Esophagus muscularis mucosa (tissue), 4 donors: ENCODE measurements around the gene HELZ.

Experiments
- CTCF ChIP-seq, 3 experiments: fragments of 200-600 bp in 2 of 3; fragments of 450-650 bp in 1 of 3; sonication (generic) in 2 of 3; IDR thresholded peaks; one replicate each; pipeline ENCODE4 v1.5.1; 2017 to 2019; ENCODE audit warnings: antibody characterized with exemption in 3 of 3, mild to moderate bottlenecking in 2 of 3, moderate library complexity in 1 of 3
- EP300 ChIP-seq: sonication (generic); formaldehyde crosslinking; IDR thresholded peaks from one replicate; pipeline ENCODE4 v1.6.1; 2017; ENCODE audit warnings: antibody characterized with exemption
- POLR2A ChIP-seq: fragments of 450-650 bp; IDR thresholded peaks from one replicate; pipeline ENCODE4 v1.6.1; 2017; ENCODE audit warnings: antibody characterized with exemption, moderate library complexity, mild to moderate bottlenecking, low read depth
- POLR2AphosphoS5 ChIP-seq, 2 donors: sonication (generic); formaldehyde crosslinking; IDR thresholded peaks; one replicate each; pipeline ENCODE4 v1.6.1; 2017; ENCODE audit warnings: antibody characterized with exemption in 2 of 2

DNA sequence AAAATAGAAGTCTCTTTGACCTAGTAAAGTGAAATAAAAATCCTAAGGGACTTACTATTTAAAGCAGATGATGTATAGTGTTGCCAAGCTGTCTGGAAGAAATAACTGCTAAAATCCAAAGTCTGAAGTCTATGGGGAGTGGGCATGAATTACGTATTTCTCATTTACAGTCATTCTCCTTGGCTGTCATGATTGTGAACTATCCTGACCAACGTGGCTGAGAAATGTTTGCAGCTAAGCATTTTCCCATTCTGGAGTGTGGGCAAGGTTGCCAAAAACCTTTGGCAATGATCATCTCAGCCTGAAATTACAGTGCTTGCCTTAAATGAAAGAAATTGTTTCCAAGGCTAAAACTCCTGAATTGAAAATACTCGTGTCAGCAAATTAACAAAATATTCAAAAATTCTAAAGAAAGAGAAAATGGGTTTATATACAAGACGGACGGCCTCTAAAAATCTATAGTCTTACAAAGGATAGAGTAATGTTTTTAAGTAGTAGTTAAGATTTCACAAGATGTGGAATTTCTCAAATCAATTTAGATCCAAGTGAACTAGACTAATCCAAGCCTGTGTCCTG is 123.6 kb downstream of the HELZ start:
- no peak for TF ChIP-seq CTCF (IDR thresholded peaks at IDR 0.05)
- TF ChIP-seq POLR2AphosphoS5 (IDR thresholded peaks at IDR 0.05), result no peak
- TF ChIP-seq POLR2A, result no peak
- no peak for TF ChIP-seq EP300
